Activated gamma-delta T cell treated with anti-CD3 and anti-CD28 coated beads, Interleukin-2, amount 50 U/mL, for 16 hours (primary cell): ENCODE measurements around the gene ZSWIM9.

Experiments
- DNase-seq: peaks from one replicate; pipeline ENCODE4 v3.0.0-alpha.2; 2020; ENCODE audit warnings: low read depth

ZSWIM9 gene

DNA sequence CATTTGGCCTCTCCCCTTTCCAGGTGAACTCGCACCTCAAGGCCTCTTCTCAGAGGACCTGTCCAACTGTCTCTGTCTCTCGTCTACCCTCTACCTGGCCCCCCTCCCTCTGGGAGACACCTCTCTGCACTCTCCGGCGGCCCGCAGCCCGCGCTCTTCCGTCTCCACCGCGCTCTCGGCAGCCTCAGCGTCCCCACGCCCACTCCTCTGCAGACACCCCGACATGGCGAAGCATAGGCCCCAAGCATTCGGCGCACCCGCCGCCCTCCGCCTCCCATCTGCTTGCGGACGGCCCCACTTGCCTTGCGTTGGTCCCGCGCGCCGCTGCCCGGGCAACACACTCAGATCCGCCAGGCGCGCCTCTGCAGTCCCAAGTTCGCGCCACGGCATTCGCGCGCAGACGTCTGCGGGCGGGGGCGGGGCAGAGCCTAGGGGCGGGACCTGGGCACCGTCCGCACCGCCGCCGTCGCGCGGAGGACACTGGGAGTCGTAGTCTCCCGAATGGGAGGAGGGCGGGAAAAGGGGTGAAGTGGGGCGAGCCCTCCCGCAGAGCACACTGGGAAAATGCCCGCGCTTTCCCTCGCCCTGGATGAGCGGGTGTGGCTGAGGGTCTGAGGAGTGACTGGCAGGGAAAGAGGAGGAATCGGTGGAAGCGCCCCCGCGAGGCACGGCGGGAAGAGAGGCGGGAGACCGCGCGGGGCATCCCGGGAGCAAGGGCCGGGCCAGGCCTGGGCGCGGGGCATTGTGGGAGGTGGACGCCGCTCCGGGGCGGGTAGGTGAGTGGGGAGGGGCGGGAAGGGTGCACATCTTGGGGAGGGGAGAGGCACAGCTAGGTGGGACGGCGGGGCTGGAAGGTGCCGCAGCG, at the start of gene ZSWIM9, which contains the start of gene LIG1:
ZSWIM9 (plus strand) TSS at position 742 of the 865 bp plus-strand sequence. CDS start 1,123 bp downstream, outside the sequence.
LIG1 (minus strand) TSS at position 406 of the 865 bp plus-strand sequence. CDS start 4,778 bp downstream, outside the sequence.
- DNase-seq, result peak; percentile 85

- DNase-seq, result no peak
Measured at GRCh38 chr19:48121066-48121465, 49.4 kb upstream of the ZSWIM9 start.

DNA sequence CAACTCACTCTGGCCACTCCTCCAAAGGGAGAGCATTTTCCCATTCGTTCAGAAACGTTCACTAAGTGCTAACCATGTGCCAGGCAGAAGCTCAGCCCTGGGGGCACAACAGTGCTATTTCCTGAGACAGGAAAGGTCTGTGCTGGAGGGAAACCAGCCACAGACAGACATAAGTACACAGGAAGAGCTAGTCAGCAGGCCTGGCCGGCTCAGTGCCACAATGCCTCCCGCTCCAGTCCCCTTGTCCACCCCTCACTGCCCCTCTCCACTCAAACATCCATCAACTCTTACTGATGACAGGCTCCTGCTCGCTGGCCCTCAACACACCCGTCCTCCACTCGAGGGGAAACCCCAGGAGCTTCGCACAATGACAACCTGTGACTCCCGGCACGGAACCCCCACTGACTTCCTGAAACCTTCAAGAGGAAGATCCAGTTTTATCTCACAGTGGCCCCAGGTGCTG, 48.5 kb upstream of the ZSWIM9 start:
- DNase-seq, result no peak

GRCh38 chr19:48122421-48122820, 48.1 kb upstream of the ZSWIM9 start:
- no peak for DNase-seq

DNA sequence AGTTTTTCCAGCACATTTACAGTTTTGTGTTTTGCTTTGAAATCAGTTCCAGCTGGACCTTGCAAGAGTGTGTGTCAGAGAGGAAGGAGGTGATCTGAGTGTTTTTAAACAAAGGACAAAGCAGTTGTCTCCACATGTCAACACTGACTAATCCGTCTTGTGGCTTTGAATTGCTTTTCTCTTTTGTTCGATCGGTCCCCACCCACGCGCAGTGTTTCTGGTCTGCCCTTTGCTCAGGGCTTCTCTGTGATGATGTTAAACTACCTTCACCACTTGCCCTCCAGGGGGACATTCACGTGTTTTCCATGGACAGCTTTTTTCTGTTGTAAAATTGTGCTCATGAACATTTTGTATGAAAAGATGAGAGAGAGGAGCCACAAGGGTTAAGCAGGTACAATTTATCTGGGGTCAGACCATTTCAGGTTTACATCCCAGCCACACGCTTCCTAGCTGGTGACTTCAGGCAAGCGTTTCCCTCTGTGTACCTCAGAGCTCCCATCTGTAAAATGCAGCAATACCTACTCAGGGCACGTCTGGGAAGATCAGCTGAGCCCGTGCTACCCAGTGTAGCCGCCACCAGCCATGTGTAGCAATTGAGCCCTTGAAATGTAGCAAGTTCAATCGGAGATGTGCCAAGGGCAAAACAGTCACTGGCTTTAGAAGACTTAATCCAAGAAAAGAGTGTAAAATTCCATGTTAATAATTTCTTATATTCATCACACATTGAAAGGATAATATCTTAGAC, 46.4 kb upstream of the ZSWIM9 start:
- DNase-seq, result no peak

- DNase-seq, result no peak
Measured at GRCh38 chr19:48127561-48127960, 42.9 kb upstream of the ZSWIM9 start.

- DNase-seq, result no peak
Measured at GRCh38 chr19:48133094-48133493, 37.4 kb upstream of the ZSWIM9 start.

DNA sequence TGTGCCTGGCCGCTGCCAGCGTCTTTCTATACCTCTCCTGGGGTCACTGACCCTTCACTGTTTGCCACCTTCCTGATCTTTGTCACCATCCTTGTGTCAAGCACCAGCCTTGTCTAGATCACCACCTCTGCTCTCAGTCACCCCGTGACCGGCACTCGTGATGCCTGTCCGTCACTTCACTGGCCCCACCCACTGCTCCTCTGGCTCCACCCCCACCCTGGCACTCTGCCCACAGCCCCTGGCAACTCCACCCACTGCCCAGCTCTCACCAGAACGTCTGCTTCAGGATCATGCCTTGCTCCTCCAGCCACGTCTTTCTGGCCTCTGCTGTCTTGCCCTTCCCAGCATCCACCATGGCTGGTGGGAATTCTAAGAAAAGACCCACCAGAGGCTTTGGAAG, 35.1 kb upstream of the ZSWIM9 start:
- DNase-seq, result no peak

- DNase-seq, result no peak
Measured at GRCh38 chr19:48136547-48136946, 33.9 kb upstream of the ZSWIM9 start.

DNA sequence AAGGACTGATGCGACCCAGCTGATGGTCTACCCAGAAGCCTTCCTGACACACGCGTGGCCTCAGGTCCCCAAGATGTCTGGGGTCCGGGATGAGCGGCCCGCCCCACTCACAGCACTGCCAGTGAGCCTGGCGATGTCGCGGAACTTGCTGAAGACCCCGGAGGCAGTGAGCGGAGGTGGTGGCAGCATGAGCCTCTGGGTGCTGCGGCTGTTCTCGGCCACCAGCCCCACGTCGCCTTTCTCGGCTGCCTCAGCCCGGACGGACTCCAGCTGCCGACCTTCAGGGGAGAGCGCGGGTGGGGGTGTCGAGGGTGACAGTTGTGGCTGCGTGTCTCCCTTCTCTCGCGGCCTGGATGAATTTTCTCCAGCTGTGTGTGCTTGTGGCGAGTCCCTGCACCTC, 33.1 kb upstream of the ZSWIM9 start:
- DNase-seq, result no peak

DNA sequence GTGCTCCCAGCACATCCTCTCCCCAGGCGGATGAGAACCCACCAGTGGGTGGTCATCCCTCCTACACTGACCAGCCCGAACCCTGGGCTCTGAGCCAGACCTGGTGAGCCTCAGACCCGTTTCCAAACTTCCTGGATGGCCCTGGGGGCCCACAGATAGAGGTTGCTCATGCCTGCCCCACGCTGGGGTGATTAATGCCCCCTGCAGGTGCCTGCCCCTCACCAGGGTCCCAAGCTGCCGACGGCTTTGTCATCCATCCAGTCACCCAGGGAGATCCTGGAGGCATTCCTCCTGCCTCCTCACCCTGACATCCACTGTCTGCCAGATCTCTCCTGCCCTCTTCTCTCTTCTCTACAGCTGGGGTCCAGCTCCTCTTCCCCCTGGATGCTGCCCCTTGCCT, 31.4 kb upstream of the ZSWIM9 start:
- no peak for DNase-seq

DNA sequence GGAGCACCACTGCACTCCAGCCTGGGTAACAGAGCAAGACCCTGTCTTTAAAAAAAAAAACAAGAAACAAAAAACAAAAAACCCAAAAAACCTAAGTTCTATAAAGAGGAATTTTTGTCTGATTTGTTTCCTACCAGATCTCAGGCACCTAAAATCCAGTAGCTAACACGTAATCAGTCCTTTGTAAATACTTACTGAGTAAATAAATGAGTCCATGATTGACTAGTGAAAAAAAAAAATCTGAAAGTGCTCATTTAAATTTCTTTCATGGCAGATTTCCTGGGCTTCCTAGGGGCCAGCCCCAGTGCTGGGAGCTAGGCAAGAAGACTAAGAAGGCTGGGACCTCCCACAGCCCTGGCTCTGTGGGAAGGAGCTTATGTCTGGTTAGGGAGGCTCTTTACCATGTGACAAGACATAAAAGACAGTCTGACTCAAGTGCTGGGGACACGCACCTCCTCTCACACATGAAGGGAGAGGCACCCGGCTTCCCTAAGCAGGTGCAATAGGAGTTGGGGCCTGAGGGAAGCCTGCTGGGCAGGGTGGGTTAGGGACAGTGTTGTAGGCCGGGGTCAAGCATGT, 22.8 kb upstream of the ZSWIM9 start:
- no peak for DNase-seq

GRCh38 chr19:48148576-48148975, 21.9 kb upstream of the ZSWIM9 start:
- no peak for DNase-seq

DNA sequence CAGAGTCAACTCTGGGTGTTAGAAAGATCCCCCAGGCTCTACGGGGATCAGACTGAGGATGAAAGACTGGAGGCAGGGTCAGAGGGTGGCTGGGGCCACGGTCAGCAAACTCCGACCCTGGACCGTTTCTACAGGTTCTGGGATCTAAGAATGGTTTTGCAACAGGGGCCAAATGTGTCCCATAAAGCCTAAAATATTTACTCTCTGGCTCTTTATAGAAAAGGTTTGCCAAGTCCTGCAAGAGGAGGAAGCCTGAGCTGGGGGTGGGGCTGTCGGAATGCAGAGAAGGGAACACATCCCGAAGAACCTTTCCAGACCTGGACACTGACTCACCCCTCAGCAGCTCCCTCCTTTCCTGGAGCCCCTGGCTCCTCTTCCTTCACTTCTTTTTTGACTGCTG, 21.1 kb upstream of the ZSWIM9 start:
- DNase-seq, result no peak

DNA sequence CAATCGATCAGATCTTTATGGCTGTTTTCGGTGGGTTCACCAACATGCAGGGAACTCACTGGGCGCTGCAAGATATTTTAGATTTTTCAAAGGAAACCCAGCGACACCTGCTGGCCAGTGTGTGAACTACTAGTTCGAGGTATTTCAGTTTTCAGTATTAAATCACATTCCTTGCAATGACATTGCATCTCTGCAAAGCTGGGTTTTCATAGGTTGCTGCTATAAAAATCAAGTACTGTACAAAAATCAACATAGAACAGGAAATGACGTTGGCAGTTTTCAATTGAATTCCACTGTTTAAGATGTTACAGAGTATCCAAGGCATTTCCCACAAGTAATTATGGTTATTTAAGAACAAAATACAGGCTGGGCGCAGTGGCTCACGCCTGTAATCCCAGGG, 17.9 kb upstream of the ZSWIM9 start:
- peak; percentile 54 for DNase-seq

- DNase-seq, result no peak
Measured at GRCh38 chr19:48154003-48154402, 16.5 kb upstream of the ZSWIM9 start.

GRCh38 chr19:48158210-48158790, 12.2 kb upstream of the ZSWIM9 start:
- no peak for DNase-seq

GRCh38 chr19:48168689-48169088, 1.8 kb upstream of the ZSWIM9 start:
- no peak for DNase-seq

- DNase-seq, result peak; percentile 89
Measured at GRCh38 chr19:48169578-48169938, 922 bp upstream of the ZSWIM9 start.

DNA sequence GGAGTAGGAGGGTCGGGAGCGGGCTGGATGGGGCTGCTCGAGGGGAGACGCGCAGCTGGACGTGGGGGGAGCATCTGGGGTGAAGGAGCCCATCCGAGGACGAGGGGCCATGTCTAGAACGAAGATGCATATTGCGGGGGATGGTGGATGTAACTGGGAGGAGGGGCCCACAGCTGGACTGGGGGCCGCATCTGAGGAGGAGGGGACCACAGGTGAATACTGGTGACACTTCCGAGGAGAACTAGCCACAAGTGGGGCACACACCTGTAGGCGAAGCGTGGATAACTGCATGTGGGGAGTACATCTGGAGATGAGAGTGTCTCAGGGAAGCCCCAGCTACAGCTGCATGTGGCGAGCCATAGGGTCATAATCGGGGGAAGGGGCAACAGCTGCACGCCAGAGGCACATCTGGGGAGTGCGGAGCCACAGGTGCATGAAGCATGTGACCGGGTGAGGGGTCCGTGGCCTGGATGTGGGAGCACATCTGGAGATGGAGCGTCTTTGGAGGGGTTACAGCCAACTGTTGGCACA, 402 bp downstream of the ZSWIM9 start:
- DNase-seq, result no peak

GRCh38 chr19:48171710-48172109, 1.2 kb downstream of the ZSWIM9 start:
- DNase-seq, result no peak

GRCh38 chr19:48174445-48175030, 4.1 kb downstream of the ZSWIM9 start:
- DNase-seq, result no peak
